ENCODE results near the gene RCAN1.
"Not testable (repeated sequence)": the region's sequence is repeated elsewhere in the genome, so short reads cannot be mapped to it uniquely, and the experiment has no call there.

RCAN1 gene

GRCh38 chr21:34571994-34572393 lies 42.9 kb downstream of the RCAN1 start:
- DNase-seq (ENCODE audit: extremely low read depth in 1 of 2, low read depth in 1 of 2), result no peak

- no peak for DNase-seq (ENCODE audit: extremely low read depth in 1 of 2, low read depth in 1 of 2)
Measured at GRCh38 chr21:34570313-34570712, 44.6 kb downstream of the RCAN1 start.

GRCh38 chr21:34569381-34569979 lies 45.4 kb downstream of the RCAN1 start:
- DNase-seq (ENCODE audit: extremely low read depth in 1 of 2, low read depth in 1 of 2), result no peak

GRCh38 chr21:34568801-34569200 lies 46.1 kb downstream of the RCAN1 start:
- DNase-seq (ENCODE audit: extremely low read depth in 1 of 2, low read depth in 1 of 2), result not testable (repeated sequence)

GRCh38 chr21:34567604-34568155 lies 47.2 kb downstream of the RCAN1 start:
- no peak for DNase-seq (ENCODE audit: extremely low read depth in 1 of 2, low read depth in 1 of 2)

GRCh38 chr21:34565238-34565637 lies 49.7 kb downstream of the RCAN1 start:
- no peak for DNase-seq (ENCODE audit: extremely low read depth in 1 of 2, low read depth in 1 of 2)

GRCh38 chr21:34563370-34563769 lies 51.5 kb downstream of the RCAN1 start:
- not testable (repeated sequence) for DNase-seq (ENCODE audit: extremely low read depth in 1 of 2, low read depth in 1 of 2)

- no peak for DNase-seq (ENCODE audit: extremely low read depth in 1 of 2, low read depth in 1 of 2)
Measured at GRCh38 chr21:34561806-34562205, 53.1 kb downstream of the RCAN1 start.

GRCh38 chr21:34560609-34561008 lies 54.3 kb downstream of the RCAN1 start:
- no peak for DNase-seq (ENCODE audit: extremely low read depth in 1 of 2, low read depth in 1 of 2)

GRCh38 chr21:34560021-34560420 lies 54.9 kb downstream of the RCAN1 start:
- DNase-seq (ENCODE audit: extremely low read depth in 1 of 2, low read depth in 1 of 2), result no peak

- no peak for DNase-seq (ENCODE audit: extremely low read depth in 1 of 2, low read depth in 1 of 2)
Measured at GRCh38 chr21:34559089-34559631, 55.8 kb downstream of the RCAN1 start.

GRCh38 chr21:34558166-34558565 lies 56.7 kb downstream of the RCAN1 start:
- DNase-seq (ENCODE audit: extremely low read depth in 1 of 2, low read depth in 1 of 2), result no peak

GRCh38 chr21:34557261-34557660 lies 57.7 kb downstream of the RCAN1 start:
- DNase-seq (ENCODE audit: extremely low read depth in 1 of 2, low read depth in 1 of 2), result no peak

GRCh38 chr21:34554670-34555069 lies 60.2 kb downstream of the RCAN1 start:
- not testable (repeated sequence) for DNase-seq (ENCODE audit: extremely low read depth in 1 of 2, low read depth in 1 of 2)

GRCh38 chr21:34554227-34554626 lies 60.7 kb downstream of the RCAN1 start:
- no peak for DNase-seq (ENCODE audit: extremely low read depth in 1 of 2, low read depth in 1 of 2)

GRCh38 chr21:34553151-34553952 lies 61.6 kb downstream of the RCAN1 start:
- no peak for DNase-seq (ENCODE audit: extremely low read depth in 1 of 2, low read depth in 1 of 2)

- DNase-seq (ENCODE audit: extremely low read depth in 1 of 2, low read depth in 1 of 2), result no peak
Measured at GRCh38 chr21:34552360-34553098, 62.4 kb downstream of the RCAN1 start.

- no peak for DNase-seq (ENCODE audit: extremely low read depth in 1 of 2, low read depth in 1 of 2)
Measured at GRCh38 chr21:34550182-34550799, 64.6 kb downstream of the RCAN1 start.

- no peak for DNase-seq (ENCODE audit: extremely low read depth in 1 of 2, low read depth in 1 of 2)
Measured at GRCh38 chr21:34548781-34549376, 66.0 kb downstream of the RCAN1 start.

GRCh38 chr21:34546542-34546941 lies 68.4 kb downstream of the RCAN1 start:
- DNase-seq (ENCODE audit: extremely low read depth in 1 of 2, low read depth in 1 of 2), result no peak
